ENCODE measurements around the gene GOLGA3.

Gene GOLGA3

DNA sequence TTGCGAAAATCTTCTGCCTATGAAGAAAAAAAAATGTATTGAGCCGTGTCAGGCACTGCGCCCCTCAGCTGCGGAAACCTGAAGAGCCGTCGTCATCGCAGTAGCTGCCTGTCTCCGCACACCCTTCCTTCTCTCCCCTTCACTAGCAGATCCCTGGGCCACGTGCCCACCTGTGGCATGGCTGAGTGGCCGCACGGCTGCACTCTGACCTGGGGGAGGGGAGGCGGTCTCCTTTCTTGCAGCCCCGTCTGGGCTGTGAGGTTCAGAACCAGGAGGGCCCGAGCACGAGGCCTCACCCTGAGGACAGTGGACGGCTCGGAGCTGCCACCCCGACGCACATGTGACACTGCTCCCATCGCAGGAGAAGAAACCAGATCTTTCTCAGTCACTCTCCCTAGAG is 93.2 kb downstream of the GOLGA3 start:
- no peak for TF ChIP-seq JUND (IDR thresholded peaks at IDR 0.05; ENCODE audit: low read depth)
- no peak for DNase-seq (ENCODE audit: low read depth in 1 of 2, low spot score in 1 of 2)
- in situ Hi-C loops (cut with HindIII; ENCODE audit: low pct_unique_long_range_greater_than_20kb, low sequenced_read_pairs) = no loop called here

DNA sequence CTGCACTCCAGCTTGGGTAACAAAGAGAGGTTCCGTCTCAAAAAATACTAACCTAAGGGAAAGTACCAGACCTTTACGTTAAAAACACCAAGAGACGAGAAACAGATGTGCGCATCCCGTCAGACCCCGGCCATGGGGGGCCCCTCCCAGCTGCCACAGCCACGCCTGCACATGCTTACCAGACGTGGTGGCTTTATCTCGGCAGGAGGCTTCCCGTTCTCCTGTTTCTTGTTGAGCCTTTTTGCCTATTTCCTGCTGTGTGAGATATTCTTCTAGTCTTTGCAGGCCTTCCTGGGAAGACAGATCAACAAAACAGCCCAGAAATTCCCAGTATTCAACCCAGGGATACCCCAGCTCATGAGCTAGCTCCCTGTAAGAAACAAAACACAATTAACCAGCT is 94.5 kb downstream of the GOLGA3 start:
- in situ Hi-C loops (cut with HindIII; ENCODE audit: low pct_unique_long_range_greater_than_20kb, low sequenced_read_pairs) = no loop called here
- DNase-seq (ENCODE audit: low read depth in 1 of 2, low spot score in 1 of 2) = no peak
- TF ChIP-seq JUND (IDR thresholded peaks at IDR 0.05; ENCODE audit: low read depth) = no peak

DNA sequence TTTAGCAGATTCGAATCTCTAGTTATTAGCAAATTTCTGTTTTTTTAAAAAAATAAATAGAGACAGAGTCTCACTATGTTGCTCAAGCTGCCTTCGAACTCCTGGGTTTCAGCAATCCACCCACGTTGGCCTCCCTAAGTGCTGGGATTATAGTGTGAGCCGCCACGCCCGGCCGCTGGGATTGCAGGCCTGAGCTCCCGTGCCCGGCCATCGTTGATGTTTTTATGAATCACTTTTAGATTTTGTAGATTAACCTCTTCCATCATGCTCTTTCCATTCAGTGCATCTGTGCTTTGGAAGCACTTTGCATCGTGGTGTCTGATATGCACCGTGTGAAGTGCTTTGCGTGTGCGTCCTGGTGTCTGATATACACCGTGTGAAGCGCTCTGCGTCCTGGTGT is 97.1 kb downstream of the GOLGA3 start:
- TF ChIP-seq JUND (IDR thresholded peaks at IDR 0.05; ENCODE audit: low read depth) = no peak
- in situ Hi-C loops (cut with HindIII; ENCODE audit: low pct_unique_long_range_greater_than_20kb, low sequenced_read_pairs) = no loop called here
- DNase-seq (ENCODE audit: low read depth in 1 of 2, low spot score in 1 of 2) = no peak

DNA sequence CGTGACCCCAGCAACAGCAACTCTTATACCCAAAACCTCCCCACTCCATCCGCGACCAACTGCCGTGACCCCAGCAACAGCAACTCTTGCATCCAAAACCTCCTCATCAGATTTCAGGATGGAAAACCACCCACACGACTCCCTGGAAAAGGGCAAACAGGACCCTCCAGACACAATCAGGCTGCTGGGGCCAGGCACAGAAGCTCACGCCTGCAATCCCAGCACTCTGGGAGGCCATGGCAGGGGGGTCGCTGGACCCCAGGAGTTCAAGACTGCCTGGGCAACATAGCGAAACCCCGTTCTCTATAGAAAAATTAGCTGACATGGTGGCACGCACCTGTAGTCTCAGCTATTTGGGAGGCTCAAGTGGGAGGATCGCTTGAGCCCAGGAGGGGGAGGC is 98.3 kb downstream of the GOLGA3 start:
- in situ Hi-C loops (cut with HindIII; ENCODE audit: low pct_unique_long_range_greater_than_20kb, low sequenced_read_pairs) = no loop called here
- DNase-seq (ENCODE audit: low read depth in 1 of 2, low spot score in 1 of 2) = no peak
- no peak for TF ChIP-seq JUND (IDR thresholded peaks at IDR 0.05; ENCODE audit: low read depth)

DNA sequence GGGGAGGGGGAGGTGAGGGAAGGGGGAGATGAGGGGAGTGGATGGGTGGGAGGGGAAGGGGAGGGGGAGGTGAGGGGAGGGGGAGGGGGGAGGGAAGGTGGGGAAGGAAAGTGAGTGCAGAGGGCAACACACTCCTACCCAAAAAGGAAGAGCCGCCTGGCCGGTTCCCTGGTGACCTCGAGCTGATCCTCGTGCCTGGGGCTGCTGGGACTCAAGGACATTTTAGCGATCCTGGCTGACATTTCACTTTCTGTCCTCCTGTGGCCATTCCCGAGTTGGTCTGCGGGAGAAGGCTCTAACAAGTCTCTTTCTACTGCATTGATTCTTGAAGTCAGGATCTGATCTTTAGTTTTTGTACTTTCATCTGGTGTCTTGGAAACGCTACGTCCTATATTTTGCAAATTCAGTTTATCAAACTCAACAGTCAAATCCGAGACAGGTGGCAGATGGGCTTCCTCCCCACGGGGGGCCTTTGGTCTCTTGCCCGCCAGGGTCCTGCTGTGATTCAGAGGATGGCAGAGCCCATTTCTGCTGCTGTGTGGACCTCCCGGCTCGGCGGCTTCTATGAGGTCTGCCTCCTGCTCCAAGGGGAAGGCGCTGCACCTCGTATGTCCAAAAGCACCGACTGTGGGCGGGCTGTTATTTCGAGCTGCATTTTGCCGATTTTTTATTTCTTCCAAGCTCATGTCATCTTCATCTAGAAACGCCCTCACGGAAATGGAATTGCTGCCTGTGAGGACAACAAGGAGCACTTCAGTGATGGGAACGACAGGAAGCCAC is 98.9 kb downstream of the GOLGA3 start:
- peak in 1 of 2 experiments; percentile 74 for DNase-seq (ENCODE audit: low read depth in 1 of 2, low spot score in 1 of 2)
- no peak for TF ChIP-seq JUND (IDR thresholded peaks at IDR 0.05; ENCODE audit: low read depth)
- in situ Hi-C loops (cut with HindIII; ENCODE audit: low pct_unique_long_range_greater_than_20kb, low sequenced_read_pairs) = no loop called here

DNA sequence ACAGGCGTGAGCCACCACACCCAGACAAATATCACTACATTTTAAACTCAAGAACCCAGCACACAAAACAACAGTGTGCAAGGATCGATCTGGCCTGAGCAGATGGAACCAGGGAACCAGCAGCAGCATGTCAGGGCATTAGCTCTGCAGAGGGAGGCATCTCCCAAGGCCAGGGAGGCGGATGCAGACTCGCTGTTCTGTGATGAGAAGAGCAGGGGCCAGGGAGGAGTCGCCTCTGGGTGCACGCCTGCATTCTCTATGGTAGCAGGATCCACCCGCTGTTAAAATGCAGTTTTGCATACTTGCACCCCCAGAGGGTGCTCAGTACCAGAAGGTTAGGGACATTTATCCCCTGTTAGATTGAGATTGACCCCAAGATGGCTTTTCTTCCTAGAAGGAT is 100.2 kb downstream of the GOLGA3 start:
- no peak for DNase-seq (ENCODE audit: low read depth in 1 of 2, low spot score in 1 of 2)
- TF ChIP-seq JUND (IDR thresholded peaks at IDR 0.05; ENCODE audit: low read depth) = no peak
- in situ Hi-C loops (cut with HindIII; ENCODE audit: low pct_unique_long_range_greater_than_20kb, low sequenced_read_pairs) = no loop called here

DNA sequence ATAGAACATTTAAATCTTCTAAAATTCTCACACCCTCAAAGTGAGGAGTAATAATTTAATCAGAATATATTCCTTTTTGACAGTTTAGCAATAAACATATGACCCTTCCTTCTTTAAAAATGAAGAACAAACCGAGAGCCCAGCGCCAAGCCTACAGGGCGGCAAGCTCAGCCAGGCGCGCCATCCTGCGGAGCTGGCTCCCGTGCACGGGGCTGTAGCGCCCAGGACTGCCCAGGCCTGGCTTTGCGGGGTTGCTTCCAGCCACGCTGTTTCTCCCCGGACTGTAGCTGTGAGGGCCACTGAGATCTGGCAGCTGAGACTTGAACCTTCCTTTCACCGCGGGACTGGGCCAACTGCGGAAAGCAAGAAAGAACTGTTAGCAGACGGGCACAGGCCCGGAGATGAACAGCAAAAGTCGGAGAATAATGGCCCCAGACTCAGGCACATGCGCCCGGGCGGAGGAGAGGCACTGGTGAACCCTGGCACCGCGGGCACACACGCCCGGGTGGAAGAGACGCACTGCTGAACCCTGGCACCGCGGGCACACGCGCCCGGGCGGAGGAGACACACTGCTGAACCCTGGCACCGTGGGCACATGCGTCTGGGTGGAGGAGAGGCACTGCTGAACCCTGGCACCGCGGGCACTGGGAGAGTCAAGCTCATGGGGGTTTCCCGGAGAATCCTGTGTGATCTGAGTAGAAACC is 101.4 kb downstream of the GOLGA3 start:
- TF ChIP-seq JUND (IDR thresholded peaks at IDR 0.05; ENCODE audit: low read depth) = no peak
- no peak for DNase-seq (ENCODE audit: low read depth in 1 of 2, low spot score in 1 of 2)
- in situ Hi-C loops (cut with HindIII; ENCODE audit: low pct_unique_long_range_greater_than_20kb, low sequenced_read_pairs) = no loop called here

DNA sequence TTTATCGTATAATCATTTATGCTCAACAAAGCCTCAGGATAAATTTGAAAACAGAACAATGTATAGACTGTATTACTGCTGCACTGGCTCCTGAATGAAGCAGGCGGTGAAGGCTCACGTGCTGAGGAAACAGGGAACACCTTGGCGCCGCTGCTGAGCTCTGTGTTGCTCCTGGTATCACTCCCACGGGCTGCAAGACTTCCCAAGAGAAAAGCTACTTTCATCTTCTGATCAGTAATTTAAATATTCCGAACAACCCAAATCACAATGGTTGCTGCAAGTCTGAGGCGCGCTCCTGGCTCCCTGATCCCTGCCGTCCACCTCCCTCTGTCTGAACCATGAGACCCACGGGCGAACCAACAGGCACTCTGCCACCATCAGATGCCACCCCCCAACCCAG is 102.3 kb downstream of the GOLGA3 start:
- DNase-seq (ENCODE audit: low read depth in 1 of 2, low spot score in 1 of 2) = no peak
- no peak for TF ChIP-seq JUND (IDR thresholded peaks at IDR 0.05; ENCODE audit: low read depth)
- in situ Hi-C loops (cut with HindIII; ENCODE audit: low pct_unique_long_range_greater_than_20kb, low sequenced_read_pairs) = no loop called here

DNA sequence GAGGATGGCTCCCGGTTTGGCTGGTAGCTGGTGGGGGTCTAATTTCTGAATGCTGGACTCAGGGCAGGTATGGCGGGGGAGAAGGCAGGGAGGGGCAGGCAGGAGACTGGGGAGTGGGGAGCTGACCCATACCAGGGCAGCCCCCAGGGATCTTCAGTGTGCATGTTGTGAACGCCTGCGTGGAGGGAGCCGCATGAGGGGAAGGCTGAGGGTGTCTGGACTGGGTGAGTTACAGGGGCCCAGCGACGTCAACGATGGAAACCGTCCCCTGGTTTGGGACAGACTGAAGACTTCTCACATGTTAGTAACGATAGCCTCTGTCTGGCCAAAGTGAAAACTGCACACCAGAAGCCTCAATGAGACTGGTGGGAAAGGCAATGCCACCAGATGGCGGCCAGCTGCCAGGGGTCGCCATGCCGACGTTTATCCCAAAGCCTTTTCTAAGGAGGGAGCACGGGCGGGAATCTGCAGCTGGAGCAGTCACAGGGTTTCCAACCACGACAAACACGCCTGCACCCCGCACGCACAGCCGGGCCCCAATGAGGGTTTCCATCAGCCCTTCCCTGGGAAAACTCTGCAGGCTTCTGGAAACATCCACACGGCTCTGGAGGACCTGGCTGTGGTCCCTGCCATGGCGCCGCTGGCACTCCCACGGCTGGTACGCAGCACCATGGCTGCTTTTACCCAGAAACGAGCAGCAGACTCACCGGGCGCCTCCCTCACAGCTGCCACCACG is 104.0 kb downstream of the GOLGA3 start:
- TF ChIP-seq JUND (IDR thresholded peaks at IDR 0.05; ENCODE audit: low read depth) = no peak
- no peak for DNase-seq (ENCODE audit: low read depth in 1 of 2, low spot score in 1 of 2)
- in situ Hi-C loops (cut with HindIII; ENCODE audit: low pct_unique_long_range_greater_than_20kb, low sequenced_read_pairs) = no loop called here

DNA sequence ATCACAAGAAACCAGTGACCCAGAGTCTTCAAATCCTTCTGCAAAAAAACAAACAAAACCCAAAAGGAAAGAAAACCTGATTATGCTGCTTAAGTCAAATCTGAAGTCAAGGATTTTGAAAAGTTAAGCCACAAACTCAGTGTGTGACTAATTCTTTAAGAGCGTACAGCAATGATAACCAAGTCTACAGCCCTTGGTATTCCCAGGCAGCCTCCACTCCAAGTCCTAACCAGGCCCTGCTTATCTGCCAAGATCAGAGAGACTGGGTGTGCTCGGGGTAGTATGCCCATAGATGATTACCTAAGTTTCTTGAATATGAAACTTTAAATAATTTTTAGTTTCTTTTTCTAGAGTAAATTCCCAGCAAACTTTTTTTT is 104.9 kb downstream of the GOLGA3 start:
- in situ Hi-C loops (cut with HindIII; ENCODE audit: low pct_unique_long_range_greater_than_20kb, low sequenced_read_pairs) = no loop called here
- DNase-seq (ENCODE audit: low read depth in 1 of 2, low spot score in 1 of 2) = no peak
- no peak for TF ChIP-seq JUND (IDR thresholded peaks at IDR 0.05; ENCODE audit: low read depth)

DNA sequence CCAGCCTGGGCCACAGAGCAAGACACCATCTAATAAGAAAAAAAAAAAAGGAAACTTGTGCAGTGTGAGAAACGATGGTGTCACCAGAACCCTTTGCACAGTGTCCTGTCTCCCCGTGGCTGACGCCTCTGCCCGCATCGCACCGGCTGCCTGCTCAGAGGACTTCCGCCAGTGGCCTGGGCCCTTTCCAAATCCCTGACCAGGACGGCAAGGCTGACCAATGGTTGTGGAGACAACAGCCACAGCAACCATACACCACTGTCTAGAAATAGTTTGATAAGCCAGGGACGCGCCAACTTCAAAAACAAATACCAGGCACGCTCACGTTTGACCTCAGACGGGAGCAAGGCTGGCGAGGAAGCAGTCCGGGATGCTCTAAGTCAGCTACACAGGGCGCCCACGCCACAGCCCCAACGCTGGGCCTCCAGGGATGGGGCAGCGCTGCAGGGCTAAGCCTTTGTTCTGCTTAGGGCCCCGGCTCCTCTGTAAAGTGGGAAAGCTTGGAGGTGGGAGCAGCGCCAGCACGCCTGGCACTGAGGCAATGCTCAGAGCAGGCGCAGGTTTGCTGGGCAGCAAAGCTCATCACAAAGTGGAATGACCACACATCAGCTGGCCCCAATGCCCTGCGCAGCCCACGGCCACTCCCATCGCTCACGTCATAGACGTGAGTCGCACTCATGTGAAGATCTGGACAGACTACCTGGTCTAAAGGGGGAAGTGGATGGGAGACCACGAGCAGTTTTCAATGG is 105.5 kb downstream of the GOLGA3 start:
- no peak for DNase-seq (ENCODE audit: low read depth in 1 of 2, low spot score in 1 of 2)
- in situ Hi-C loops (cut with HindIII; ENCODE audit: low pct_unique_long_range_greater_than_20kb, low sequenced_read_pairs) = no loop called here
- TF ChIP-seq JUND (IDR thresholded peaks at IDR 0.05; ENCODE audit: low read depth) = no peak

DNA sequence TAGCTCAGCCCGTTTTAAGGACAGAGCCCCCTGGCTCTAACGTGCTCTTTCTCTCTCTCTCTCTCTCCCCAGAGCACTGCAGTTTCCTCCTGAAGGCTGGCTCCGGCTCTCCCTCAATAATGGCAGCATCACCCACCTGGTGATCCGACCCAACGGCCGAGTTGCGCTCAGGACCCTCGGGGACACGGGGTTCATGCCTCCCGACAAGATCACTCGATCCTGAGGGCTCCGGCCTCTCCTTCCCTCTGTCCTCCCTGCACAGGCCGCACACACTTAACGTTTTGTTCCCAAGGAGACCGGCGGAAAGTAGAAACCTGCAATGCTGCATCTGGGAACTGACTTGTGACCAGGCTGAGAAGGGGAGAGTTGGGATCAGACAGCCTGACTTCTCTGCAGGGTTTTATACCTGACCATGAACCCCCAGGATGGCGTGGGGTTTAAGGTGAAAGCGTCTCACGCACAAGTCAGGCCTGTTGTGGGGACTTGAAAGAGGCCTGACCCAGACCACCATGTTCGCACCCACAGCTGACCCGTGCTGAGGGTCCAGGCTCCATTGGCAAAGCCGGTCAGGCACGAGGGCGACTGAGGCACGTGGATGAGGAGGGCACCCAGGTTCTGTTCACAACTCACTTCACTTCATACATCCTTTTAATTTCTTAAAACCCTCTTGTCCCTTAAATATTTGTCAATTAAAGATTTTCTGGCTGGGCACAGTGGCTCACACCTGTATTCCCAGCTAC is 107.9 kb downstream of the GOLGA3 start:
- no peak for TF ChIP-seq JUND (IDR thresholded peaks at IDR 0.05; ENCODE audit: low read depth)
- in situ Hi-C loops (cut with HindIII; ENCODE audit: low pct_unique_long_range_greater_than_20kb, low sequenced_read_pairs) = no loop called here
- no peak for DNase-seq (ENCODE audit: low read depth in 1 of 2, low spot score in 1 of 2)
